WTC11 (cell line): ENCODE results near the gene ZC3H4. TPM values are rescaled to one million over a fixed set of nuclear protein-coding genes. Genes with fewer than 3 reads are reported as not detected.
A peak's percentile ranks its signal among the peaks of the same experiment; 100 is the strongest.
"Not testable (repeated sequence)": the region's sequence is repeated elsewhere in the genome, so short reads cannot be mapped to it uniquely, and the experiment has no call there.

Source experiments
- ATAC-seq: fragments of 200-7000 bp; cut with Tn5 transposase; 2 replicates; pipeline ENCODE4 v1.10.0; 2021; ENCODE audit warnings: mild to moderate bottlenecking, moderate library complexity
- CTCF ChIA-PET: fragments of 300-600 bp; sonication (Branson Sonifier 250); formaldehyde crosslinking; loops from one replicate; lab custom pipeline; 2021; ENCODE audit warnings: antibody characterized with exemption; lab: Charles Lee
- POLR2A ChIA-PET: fragments of 350-600 bp; sonication (Branson Sonifier 250); formaldehyde crosslinking; loops from one replicate; lab custom pipeline; 2021; ENCODE audit warnings: antibody characterized with exemption; lab: Charles Lee
- DNase-seq: peaks from one replicate; pipeline ENCODE4 v3.0.0; 2021; ENCODE audit warnings: low spot score
- H3K27ac Mint-ChIP-seq: 2 replicates; pipeline ENCODE4 v1.8.0; 2021; ENCODE audit warnings: mixed read lengths
- H3K27me3 Mint-ChIP-seq: 2 replicates; pipeline ENCODE4 v1.8.0; 2021; ENCODE audit warnings: low read depth, mild to moderate bottlenecking, moderate library complexity, mixed read lengths
- H3K36me3 Mint-ChIP-seq: 2 replicates; pipeline ENCODE4 v1.8.0; 2021; ENCODE audit warnings: mixed read lengths
- H3K4me1 Mint-ChIP-seq: 2 replicates; pipeline ENCODE4 v1.8.0; 2022; ENCODE audit warnings: mixed read lengths
- H3K4me3 Mint-ChIP-seq: 2 replicates; pipeline ENCODE4 v1.8.0; 2021; ENCODE audit warnings: mild to moderate bottlenecking, moderate library complexity, mixed read lengths
- H3K9me3 Mint-ChIP-seq: 2 replicates; pipeline ENCODE4 v1.8.0; 2021; ENCODE audit warnings: mixed read lengths
- CBFB ChIP-seq: sonication (generic); formaldehyde crosslinking; IDR thresholded peaks from 2 replicates; pipeline ENCODE4 v1.8.1; 2022; ENCODE audit warnings: mild to moderate bottlenecking, low read depth, missing genetic modification reagents
- ELF4 ChIP-seq: sonication (generic); formaldehyde crosslinking; IDR thresholded peaks from 2 replicates; pipeline ENCODE4 v1.8.1; 2022; ENCODE audit warnings: low read depth, mild to moderate bottlenecking, moderate library complexity, missing genetic modification reagents
- FOXP1 ChIP-seq: sonication (generic); formaldehyde crosslinking; IDR thresholded peaks from 2 replicates; pipeline ENCODE4 v1.8.0; 2022; ENCODE audit warnings: missing genetic modification reagents, mild to moderate bottlenecking, moderate library complexity, borderline replicate concordance
- HMGA2 ChIP-seq: fragments of 250-450 bp; sonication (Bioruptor Pico); IDR thresholded peaks from 2 replicates; pipeline ENCODE4 v1.4.0; 2021; ENCODE audit warnings: mild to moderate bottlenecking, moderate library complexity
- NFATC4 ChIP-seq: fragments of 250-450 bp; sonication (Bioruptor Pico); IDR thresholded peaks from 2 replicates; pipeline ENCODE4 v1.9.0; 2021; ENCODE audit warnings: mild to moderate bottlenecking
- ZBTB21 ChIP-seq: sonication (generic); formaldehyde crosslinking; IDR thresholded peaks from 2 replicates; pipeline ENCODE4 v1.8.1; 2023; ENCODE audit warnings: mild to moderate bottlenecking, missing genetic modification reagents, borderline replicate concordance
- ZNF232 ChIP-seq: sonication (generic); formaldehyde crosslinking; IDR thresholded peaks from 2 replicates; pipeline ENCODE4 v1.8.0; 2022; ENCODE audit warnings: mild to moderate bottlenecking, missing genetic modification reagents
- total RNA-seq: library from RNA; stranded (reverse); gene quantifications from 3 replicates; pipeline ENCODE4 v1.2.3, GENCODE V29; 2021
- TF ChIP-seq, protein P1 (sequence below): sonication (generic); formaldehyde crosslinking; conservative IDR thresholded peaks from 2 replicates; pipeline ENCODE4 v1.8.1; 2023; ENCODE audit warnings: mild to moderate bottlenecking, low read depth, missing genetic modification reagents, moderate library complexity
- TF ChIP-seq, protein P2 (sequence below): fragments of 250-450 bp; sonication (Bioruptor Pico); IDR thresholded peaks from 2 replicates; pipeline ENCODE4 v1.9.0; 2021; ENCODE audit warnings: mild to moderate bottlenecking
- TF ChIP-seq, protein P3 (sequence below): sonication (generic); formaldehyde crosslinking; IDR thresholded peaks from 2 replicates; pipeline ENCODE4 v1.8.1; 2023; ENCODE audit warnings: mild to moderate bottlenecking, missing genetic modification reagents, moderate library complexity
- TF ChIP-seq, protein P4 (sequence below): sonication (generic); formaldehyde crosslinking; IDR thresholded peaks from 2 replicates; pipeline ENCODE4 v1.8.0; 2023; ENCODE audit warnings: missing genetic modification reagents, mild to moderate bottlenecking, borderline replicate concordance
- TF ChIP-seq, protein P5 (sequence below): sonication (generic); formaldehyde crosslinking; IDR thresholded peaks from 2 replicates; pipeline ENCODE4 v1.8.1; 2022; ENCODE audit warnings: mild to moderate bottlenecking, moderate library complexity, missing genetic modification reagents
- TF ChIP-seq, protein P6 (sequence below): sonication (generic); formaldehyde crosslinking; IDR thresholded peaks from 2 replicates; pipeline ENCODE4 v1.8.1; 2022; ENCODE audit warnings: missing genetic modification reagents, borderline replicate concordance
- TF ChIP-seq, protein P7 (sequence below): fragments of 200-600 bp; IDR thresholded peaks from 2 replicates; pipeline ENCODE4 v1.8.0; 2022; ENCODE audit warnings: antibody characterized with exemption

ZC3H4 gene
- total RNA-seq, 1 experiment from 2014 or later: 67.2 TPM

DNA sequence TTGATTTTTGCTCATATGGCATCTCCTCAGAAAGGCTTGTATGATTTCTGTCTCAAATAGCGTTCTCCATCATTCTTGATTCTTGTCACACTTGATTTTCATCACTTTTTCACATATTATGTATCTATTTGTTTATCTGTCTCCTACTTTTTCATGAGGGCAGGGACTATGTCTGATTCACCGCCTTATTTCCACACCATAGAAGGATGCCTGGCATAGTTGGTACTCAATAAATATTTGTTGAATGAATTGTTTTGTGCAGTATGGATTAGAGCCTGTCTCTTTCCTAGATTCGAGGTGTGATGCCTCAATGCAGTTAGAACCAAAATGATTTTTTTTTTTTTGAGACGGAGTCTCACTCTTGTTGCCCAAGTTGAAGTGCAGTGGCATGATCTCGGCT, 29.2 kb upstream of the ZC3H4 start (continued):
- TF ChIP-seq, protein P1, sequence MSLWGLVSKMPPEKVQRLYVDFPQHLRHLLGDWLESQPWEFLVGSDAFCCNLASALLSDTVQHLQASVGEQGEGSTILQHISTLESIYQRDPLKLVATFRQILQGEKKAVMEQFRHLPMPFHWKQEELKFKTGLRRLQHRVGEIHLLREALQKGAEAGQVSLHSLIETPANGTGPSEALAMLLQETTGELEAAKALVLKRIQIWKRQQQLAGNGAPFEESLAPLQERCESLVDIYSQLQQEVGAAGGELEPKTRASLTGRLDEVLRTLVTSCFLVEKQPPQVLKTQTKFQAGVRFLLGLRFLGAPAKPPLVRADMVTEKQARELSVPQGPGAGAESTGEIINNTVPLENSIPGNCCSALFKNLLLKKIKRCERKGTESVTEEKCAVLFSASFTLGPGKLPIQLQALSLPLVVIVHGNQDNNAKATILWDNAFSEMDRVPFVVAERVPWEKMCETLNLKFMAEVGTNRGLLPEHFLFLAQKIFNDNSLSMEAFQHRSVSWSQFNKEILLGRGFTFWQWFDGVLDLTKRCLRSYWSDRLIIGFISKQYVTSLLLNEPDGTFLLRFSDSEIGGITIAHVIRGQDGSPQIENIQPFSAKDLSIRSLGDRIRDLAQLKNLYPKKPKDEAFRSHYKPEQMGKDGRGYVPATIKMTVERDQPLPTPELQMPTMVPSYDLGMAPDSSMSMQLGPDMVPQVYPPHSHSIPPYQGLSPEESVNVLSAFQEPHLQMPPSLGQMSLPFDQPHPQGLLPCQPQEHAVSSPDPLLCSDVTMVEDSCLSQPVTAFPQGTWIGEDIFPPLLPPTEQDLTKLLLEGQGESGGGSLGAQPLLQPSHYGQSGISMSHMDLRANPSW (CRISPR knock-in tag): no peak

DNA sequence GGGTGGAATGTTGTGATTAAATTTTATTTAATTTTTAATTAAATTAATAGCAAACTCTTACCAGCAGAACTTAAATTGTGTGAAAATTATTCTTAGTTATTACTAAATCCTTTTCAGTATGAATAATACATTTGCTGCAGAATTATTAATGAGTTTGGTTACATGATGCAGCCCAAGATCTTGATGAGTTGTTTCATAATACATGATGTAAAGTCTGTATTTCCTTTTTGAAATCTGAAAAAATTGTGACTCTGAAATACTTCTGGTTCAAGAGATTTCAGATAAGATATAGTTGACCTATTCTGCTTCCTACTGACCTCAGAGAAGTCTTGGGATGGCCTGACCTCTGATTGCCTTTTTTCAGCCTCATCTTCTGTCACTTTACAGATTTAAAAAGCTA, 28.1 kb upstream of the ZC3H4 start:
- Mint-ChIP-seq H3K4me1 (peaks cover 9% of the 10 kb centered on the region), H3K27me3 (no peaks in the 10 kb centered on the region)
- TF ChIP-seq HMGA2 (CRISPR knock-in tag) (peak; percentile 37; the same call in 1 of the 2 replicates), ZBTB21 (no peak)
- TF ChIP-seq, all 79 proteins: peak for 1
- no peak overlapping the region for H3K4me3 Mint-ChIP-seq
- H3K9me3 Mint-ChIP-seq: no peaks in the 10 kb centered on the region
- no peak for DNase-seq
- peak overlapping the region; percentile 97 for H3K27ac Mint-ChIP-seq
- no peak for ATAC-seq
- H3K36me3 Mint-ChIP-seq: peaks cover 55% of the 10 kb centered on the region
- ChIA-PET CTCF (interaction anchor here (0.6 to 1.3 kb wide), 2 partner anchors 37 to 102 kb away, joined by 3 to 4 read pairs; no protein-coding TSS in a partner anchor), POLR2A (interaction anchor here (0.6 kb wide), 1 partner anchor 268 kb away, joined by 9 read pairs; no protein-coding TSS in a partner anchor)

DNA sequence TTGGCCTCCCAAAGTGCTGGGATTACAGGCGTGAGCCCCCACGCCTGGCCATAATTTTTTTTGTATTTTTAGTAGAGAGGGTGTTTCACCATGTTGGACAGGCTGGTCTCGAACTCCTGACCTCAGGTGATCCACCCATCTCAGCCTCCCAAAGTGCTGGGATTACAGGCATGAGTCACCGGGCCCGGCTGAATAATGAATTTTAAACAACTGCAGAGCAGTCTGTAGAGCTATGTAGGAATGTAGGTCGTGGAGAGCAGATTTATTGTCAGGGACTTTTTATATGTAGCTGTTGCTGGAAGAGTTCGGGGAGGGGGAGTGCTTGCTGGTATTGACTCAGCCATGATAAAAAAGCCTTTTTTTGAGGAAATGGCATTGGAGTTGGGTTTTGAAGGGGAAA, 27.7 kb upstream of the ZC3H4 start:
- POLR2A ChIA-PET: interaction anchor here (0.6 kb wide), 1 partner anchor 269 kb away, joined by 9 read pairs; no protein-coding TSS in a partner anchor

DNA sequence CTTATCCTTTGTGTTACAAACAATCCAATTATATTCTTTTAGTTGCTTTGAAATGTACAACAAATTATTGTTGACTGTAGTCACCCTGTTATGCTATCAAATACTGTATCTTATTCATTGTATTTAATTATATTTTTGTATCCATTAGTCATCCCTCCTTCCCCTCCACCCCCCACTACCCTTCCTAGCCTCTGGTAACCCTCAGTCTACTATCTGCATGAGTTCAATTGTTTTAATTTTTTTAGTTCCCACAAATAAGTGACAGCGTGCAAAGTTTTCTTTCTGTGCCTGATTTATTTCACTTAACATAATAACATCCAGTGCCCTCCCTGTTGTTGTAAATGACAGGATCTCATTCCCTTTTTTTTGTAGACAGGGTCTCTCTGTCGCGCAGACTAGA, 21.6 kb upstream of the ZC3H4 start:
- Mint-ChIP-seq H3K36me3 (peaks cover 43% of the 10 kb centered on the region), H3K4me3 (no peak overlapping the region), H3K27ac (no peak overlapping the region), H3K4me1 (peaks cover 39% of the 10 kb centered on the region), H3K9me3 (peaks cover 4% of the 10 kb centered on the region), H3K27me3 (peaks cover 4% of the 10 kb centered on the region; the same call in 1 of the 2 replicates)
- ChIA-PET POLR2A (no interaction called here), CTCF (interaction anchor here (0.6 to 1.5 kb wide), 2 partner anchors 122 to 357 kb away, joined by 3 to 5 read pairs; no protein-coding TSS in a partner anchor)
- ATAC-seq: no peak
- TF ChIP-seq, protein P2, sequence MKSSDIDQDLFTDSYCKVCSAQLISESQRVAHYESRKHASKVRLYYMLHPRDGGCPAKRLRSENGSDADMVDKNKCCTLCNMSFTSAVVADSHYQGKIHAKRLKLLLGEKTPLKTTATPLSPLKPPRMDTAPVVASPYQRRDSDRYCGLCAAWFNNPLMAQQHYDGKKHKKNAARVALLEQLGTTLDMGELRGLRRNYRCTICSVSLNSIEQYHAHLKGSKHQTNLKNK: no peak
- TF ChIP-seq, protein P3, sequence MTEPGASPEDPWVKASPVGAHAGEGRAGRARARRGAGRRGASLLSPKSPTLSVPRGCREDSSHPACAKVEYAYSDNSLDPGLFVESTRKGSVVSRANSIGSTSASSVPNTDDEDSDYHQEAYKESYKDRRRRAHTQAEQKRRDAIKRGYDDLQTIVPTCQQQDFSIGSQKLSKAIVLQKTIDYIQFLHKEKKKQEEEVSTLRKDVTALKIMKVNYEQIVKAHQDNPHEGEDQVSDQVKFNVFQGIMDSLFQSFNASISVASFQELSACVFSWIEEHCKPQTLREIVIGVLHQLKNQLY: no peak
- TF ChIP-seq NFATC4 (no peak), FOXP1 (CRISPR knock-in tag) (no peak), CBFB (no peak), HMGA2 (CRISPR knock-in tag) (no peak), ZNF232 (no peak), ELF4 (no peak)
- TF ChIP-seq, protein P4, sequence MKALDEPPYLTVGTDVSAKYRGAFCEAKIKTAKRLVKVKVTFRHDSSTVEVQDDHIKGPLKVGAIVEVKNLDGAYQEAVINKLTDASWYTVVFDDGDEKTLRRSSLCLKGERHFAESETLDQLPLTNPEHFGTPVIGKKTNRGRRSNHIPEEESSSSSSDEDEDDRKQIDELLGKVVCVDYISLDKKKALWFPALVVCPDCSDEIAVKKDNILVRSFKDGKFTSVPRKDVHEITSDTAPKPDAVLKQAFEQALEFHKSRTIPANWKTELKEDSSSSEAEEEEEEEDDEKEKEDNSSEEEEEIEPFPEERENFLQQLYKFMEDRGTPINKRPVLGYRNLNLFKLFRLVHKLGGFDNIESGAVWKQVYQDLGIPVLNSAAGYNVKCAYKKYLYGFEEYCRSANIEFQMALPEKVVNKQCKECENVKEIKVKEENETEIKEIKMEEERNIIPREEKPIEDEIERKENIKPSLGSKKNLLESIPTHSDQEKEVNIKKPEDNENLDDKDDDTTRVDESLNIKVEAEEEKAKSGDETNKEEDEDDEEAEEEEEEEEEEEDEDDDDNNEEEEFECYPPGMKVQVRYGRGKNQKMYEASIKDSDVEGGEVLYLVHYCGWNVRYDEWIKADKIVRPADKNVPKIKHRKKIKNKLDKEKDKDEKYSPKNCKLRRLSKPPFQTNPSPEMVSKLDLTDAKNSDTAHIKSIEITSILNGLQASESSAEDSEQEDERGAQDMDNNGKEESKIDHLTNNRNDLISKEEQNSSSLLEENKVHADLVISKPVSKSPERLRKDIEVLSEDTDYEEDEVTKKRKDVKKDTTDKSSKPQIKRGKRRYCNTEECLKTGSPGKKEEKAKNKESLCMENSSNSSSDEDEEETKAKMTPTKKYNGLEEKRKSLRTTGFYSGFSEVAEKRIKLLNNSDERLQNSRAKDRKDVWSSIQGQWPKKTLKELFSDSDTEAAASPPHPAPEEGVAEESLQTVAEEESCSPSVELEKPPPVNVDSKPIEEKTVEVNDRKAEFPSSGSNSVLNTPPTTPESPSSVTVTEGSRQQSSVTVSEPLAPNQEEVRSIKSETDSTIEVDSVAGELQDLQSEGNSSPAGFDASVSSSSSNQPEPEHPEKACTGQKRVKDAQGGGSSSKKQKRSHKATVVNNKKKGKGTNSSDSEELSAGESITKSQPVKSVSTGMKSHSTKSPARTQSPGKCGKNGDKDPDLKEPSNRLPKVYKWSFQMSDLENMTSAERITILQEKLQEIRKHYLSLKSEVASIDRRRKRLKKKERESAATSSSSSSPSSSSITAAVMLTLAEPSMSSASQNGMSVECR (CRISPR knock-in tag): no peak
- TF ChIP-seq, protein P5, sequence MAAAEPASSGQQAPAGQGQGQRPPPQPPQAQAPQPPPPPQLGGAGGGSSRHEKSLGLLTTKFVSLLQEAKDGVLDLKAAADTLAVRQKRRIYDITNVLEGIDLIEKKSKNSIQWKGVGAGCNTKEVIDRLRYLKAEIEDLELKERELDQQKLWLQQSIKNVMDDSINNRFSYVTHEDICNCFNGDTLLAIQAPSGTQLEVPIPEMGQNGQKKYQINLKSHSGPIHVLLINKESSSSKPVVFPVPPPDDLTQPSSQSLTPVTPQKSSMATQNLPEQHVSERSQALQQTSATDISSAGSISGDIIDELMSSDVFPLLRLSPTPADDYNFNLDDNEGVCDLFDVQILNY (CRISPR knock-in tag): no peak
- TF ChIP-seq, protein P6, sequence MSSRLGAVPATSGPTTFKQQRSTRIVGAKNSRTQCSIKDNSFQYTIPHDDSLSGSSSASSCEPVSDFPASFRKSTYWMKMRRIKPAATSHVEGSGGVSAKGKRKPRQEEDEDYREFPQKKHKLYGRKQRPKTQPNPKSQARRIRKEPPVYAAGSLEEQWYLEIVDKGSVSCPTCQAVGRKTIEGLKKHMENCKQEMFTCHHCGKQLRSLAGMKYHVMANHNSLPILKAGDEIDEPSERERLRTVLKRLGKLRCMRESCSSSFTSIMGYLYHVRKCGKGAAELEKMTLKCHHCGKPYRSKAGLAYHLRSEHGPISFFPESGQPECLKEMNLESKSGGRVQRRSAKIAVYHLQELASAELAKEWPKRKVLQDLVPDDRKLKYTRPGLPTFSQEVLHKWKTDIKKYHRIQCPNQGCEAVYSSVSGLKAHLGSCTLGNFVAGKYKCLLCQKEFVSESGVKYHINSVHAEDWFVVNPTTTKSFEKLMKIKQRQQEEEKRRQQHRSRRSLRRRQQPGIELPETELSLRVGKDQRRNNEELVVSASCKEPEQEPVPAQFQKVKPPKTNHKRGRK: no peak
- TF ChIP-seq, protein P7, sequence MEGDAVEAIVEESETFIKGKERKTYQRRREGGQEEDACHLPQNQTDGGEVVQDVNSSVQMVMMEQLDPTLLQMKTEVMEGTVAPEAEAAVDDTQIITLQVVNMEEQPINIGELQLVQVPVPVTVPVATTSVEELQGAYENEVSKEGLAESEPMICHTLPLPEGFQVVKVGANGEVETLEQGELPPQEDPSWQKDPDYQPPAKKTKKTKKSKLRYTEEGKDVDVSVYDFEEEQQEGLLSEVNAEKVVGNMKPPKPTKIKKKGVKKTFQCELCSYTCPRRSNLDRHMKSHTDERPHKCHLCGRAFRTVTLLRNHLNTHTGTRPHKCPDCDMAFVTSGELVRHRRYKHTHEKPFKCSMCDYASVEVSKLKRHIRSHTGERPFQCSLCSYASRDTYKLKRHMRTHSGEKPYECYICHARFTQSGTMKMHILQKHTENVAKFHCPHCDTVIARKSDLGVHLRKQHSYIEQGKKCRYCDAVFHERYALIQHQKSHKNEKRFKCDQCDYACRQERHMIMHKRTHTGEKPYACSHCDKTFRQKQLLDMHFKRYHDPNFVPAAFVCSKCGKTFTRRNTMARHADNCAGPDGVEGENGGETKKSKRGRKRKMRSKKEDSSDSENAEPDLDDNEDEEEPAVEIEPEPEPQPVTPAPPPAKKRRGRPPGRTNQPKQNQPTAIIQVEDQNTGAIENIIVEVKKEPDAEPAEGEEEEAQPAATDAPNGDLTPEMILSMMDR: no peak
- no peak for DNase-seq

More for the DNA sequence above, 27.7 kb upstream of the ZC3H4 start:
- Mint-ChIP-seq H3K27ac (peak overlapping the region; percentile 97), H3K36me3 (peaks cover 51% of the 10 kb centered on the region)
- not testable (repeated sequence) for DNase-seq, H3K4me1 Mint-ChIP-seq, H3K9me3 Mint-ChIP-seq, H3K27me3 Mint-ChIP-seq, H3K4me3 Mint-ChIP-seq
- CTCF ChIA-PET: interaction anchor here (1.1 to 1.3 kb wide), 2 partner anchors 62 to 103 kb away, joined by 3 read pairs; no protein-coding TSS in a partner anchor
- peak; percentile 51 for ATAC-seq
